ENCODE data around the gene SCNN1A.
A peak's percentile ranks its signal among the peaks of the same experiment; 100 is the strongest.

The SCNN1A gene

GRCh38 chr12:6313326-6313940 is 61.9 kb downstream of the SCNN1A start:
- Histone ChIP-seq H3K4me3 (ENCODE audit: low read depth, low read length) (no peak overlapping the region), H3K36me3 (no peaks in the 10 kb centered on the region), H3K27me3 (ENCODE audit: insufficient read depth, low read depth, severe bottlenecking) (no peaks in the 10 kb centered on the region), H3K27ac (no peak overlapping the region), H3K9me3 (ENCODE audit: severe bottlenecking) (no peaks in the 10 kb centered on the region)
- TF ChIP-seq CTCF (IDR thresholded peaks at IDR 0.05; ENCODE audit: low read depth, low read length), result no peak
- DNase-seq, result no peak

- Histone ChIP-seq H3K4me3 (ENCODE audit: low read depth, low read length) (no peak overlapping the region), H3K9me3 (ENCODE audit: severe bottlenecking) (no peaks in the 10 kb centered on the region), H3K27me3 (ENCODE audit: insufficient read depth, low read depth, severe bottlenecking) (no peaks in the 10 kb centered on the region), H3K27ac (no peak overlapping the region), H3K36me3 (no peaks in the 10 kb centered on the region)
- TF ChIP-seq CTCF (IDR thresholded peaks at IDR 0.05; ENCODE audit: low read depth, low read length), result no peak
- DNase-seq, result no peak
Observed at GRCh38 chr12:6312529-6313325, 62.6 kb downstream of the SCNN1A start.

GRCh38 chr12:6311822-6312528 is 63.4 kb downstream of the SCNN1A start:
- H3K4me3 ChIP-seq (ENCODE audit: low read depth, low read length), result no peak overlapping the region
- H3K36me3 ChIP-seq, result no peaks in the 10 kb centered on the region
- no peak overlapping the region for H3K27ac ChIP-seq
- no peak for DNase-seq
- H3K9me3 ChIP-seq (ENCODE audit: severe bottlenecking), result no peaks in the 10 kb centered on the region
- no peak for TF ChIP-seq CTCF (IDR thresholded peaks at IDR 0.05; ENCODE audit: low read depth, low read length)
- H3K27me3 ChIP-seq (ENCODE audit: insufficient read depth, low read depth, severe bottlenecking), result no peaks in the 10 kb centered on the region

- 0 out of 2 replicates have a peak, but pooled peaks have one; percentile 6 for TF ChIP-seq CTCF (IDR thresholded peaks at IDR 0.05; ENCODE audit: low read depth, low read length)
- Histone ChIP-seq H3K9me3 (ENCODE audit: severe bottlenecking) (no peaks in the 10 kb centered on the region), H3K36me3 (no peaks in the 10 kb centered on the region), H3K27ac (no peak overlapping the region), H3K27me3 (ENCODE audit: insufficient read depth, low read depth, severe bottlenecking) (no peaks in the 10 kb centered on the region), H3K4me3 (ENCODE audit: low read depth, low read length) (peak overlapping the region; percentile 44)
- DNase-seq, result no peak
Observed at GRCh38 chr12:6310771-6311610, 64.4 kb downstream of the SCNN1A start.

- H3K27me3 ChIP-seq (ENCODE audit: insufficient read depth, low read depth, severe bottlenecking), result no peaks in the 10 kb centered on the region
Observed at GRCh38 chr12:6307529-6307928, 67.8 kb downstream of the SCNN1A start.

More at GRCh38 chr12:6307529-6307928, 67.8 kb downstream of the SCNN1A start:
- Histone ChIP-seq H3K4me3 (ENCODE audit: low read depth, low read length) (no peak overlapping the region), H3K27ac (no peak overlapping the region), H3K36me3 (no peaks in the 10 kb centered on the region), H3K9me3 (ENCODE audit: severe bottlenecking) (no peaks in the 10 kb centered on the region)
- no peak for DNase-seq
- TF ChIP-seq CTCF (IDR thresholded peaks at IDR 0.05; ENCODE audit: low read depth, low read length), result 0 out of 2 replicates have a peak, but pooled peaks have one; percentile 5

All from WERI-Rb-1 (cell line).